ENCODE results near the gene NTM. TPM values are rescaled to one million over a fixed set of nuclear protein-coding genes. Genes with fewer than 3 reads are reported as not detected.

The NTM gene
- total RNA-seq, 2 donors from 2014 or later = not detected

DNA sequence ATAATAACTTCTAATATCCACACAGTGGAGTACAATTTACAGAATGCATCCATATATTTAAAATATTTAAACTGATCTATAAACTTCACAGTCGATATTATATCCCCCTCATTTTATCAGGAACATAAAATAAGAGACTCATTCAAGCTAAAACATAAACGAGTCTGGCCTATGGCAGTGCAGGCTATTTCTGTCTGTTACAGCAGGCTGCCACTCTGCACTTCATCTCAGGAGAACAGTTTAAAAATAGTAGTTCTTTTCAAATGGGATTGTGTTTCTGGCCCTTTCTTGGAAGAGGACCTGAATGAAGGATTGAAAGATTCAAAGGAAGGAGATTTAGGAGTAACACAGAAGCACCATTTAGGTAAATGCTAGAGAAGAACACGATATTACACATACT is 915.7 kb downstream of the NTM start:
- DNase-seq (no peak), ATAC-seq (replicated peaks in 1 of 2) (no peak)
- Mint-ChIP-seq H3K36me3 (ENCODE audit: insufficient read depth in 2 of 2) (no peaks in the 10 kb centered on the region), H3K27ac (no peak overlapping the region), H3K4me3 (no peak overlapping the region), H3K9me3 (peaks cover 0 to 1% of the 10 kb centered on the region in 2 donors), H3K4me1 (ENCODE audit: low read depth) (no peaks in the 10 kb centered on the region), H3K27me3 (ENCODE audit: low read depth) (no peaks in the 10 kb centered on the region)

DNA sequence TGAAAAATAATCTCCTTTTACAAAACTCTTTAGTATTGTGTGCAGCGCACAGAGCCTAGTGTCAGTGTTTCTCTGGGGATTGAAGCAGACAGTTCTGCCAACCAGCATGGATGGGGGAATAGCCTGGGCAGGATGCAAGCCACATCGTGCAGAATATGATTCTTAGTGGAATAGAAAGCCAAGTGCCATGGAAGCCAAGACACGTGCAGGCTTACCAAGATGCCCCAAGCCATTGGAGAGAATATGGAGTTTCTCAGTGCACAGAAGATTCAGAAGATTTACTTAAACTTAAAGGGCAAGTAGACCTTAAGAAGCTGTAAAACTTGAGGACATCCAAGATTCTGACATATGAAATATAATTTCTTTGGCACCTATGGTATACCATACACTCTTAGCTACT is 917.6 kb downstream of the NTM start:
- Mint-ChIP-seq H3K4me3 (no peak overlapping the region), H3K4me1 (ENCODE audit: low read depth) (no peaks in the 10 kb centered on the region), H3K36me3 (ENCODE audit: insufficient read depth in 2 of 2) (no peaks in the 10 kb centered on the region), H3K27me3 (ENCODE audit: low read depth) (no peaks in the 10 kb centered on the region), H3K9me3 (peaks cover 0 to 4% of the 10 kb centered on the region in 2 donors), H3K27ac (no peak overlapping the region)
- ATAC-seq (replicated peaks in 1 of 2) (no peak), DNase-seq (no peak)

GRCh38 chr11:132289590-132290256 is 919.3 kb downstream of the NTM start:
- no peak for ATAC-seq (replicated peaks in 1 of 2)
- Mint-ChIP-seq H3K27me3 (ENCODE audit: low read depth) (no peaks in the 10 kb centered on the region), H3K4me1 (ENCODE audit: low read depth) (no peaks in the 10 kb centered on the region), H3K27ac (no peak overlapping the region), H3K4me3 (no peak overlapping the region), H3K9me3 (peaks cover 0 to 4% of the 10 kb centered on the region in 2 donors), H3K36me3 (ENCODE audit: insufficient read depth in 2 of 2) (no peaks in the 10 kb centered on the region)
- no peak for DNase-seq

DNA sequence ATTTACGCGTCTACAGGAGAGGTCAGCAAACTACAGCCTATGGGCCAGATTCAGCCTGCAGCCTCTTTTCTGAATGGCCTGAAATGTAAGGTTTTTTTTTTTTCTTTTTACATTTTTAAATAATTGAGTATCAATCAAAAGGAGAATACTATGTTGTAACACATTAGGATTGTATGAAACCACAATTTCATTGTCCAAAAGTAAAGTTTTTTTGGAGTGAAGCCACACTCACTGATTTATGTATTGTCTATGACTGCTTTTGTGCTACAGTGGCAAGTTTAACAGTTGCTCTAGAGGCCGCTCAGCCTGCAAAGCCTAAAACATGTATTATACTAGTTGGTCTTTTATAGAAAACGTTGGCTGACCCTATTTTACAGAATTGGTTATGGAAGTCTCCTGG is 923.2 kb downstream of the NTM start:
- ATAC-seq (replicated peaks in 1 of 2) = no peak
- Mint-ChIP-seq H3K4me1 (ENCODE audit: low read depth) (no peaks in the 10 kb centered on the region), H3K36me3 (ENCODE audit: insufficient read depth in 2 of 2) (no peaks in the 10 kb centered on the region), H3K9me3 (peaks cover 0 to 3% of the 10 kb centered on the region in 2 donors), H3K27me3 (ENCODE audit: low read depth) (no peaks in the 10 kb centered on the region), H3K4me3 (no peak overlapping the region), H3K27ac (no peak overlapping the region)
- DNase-seq = no peak

DNA sequence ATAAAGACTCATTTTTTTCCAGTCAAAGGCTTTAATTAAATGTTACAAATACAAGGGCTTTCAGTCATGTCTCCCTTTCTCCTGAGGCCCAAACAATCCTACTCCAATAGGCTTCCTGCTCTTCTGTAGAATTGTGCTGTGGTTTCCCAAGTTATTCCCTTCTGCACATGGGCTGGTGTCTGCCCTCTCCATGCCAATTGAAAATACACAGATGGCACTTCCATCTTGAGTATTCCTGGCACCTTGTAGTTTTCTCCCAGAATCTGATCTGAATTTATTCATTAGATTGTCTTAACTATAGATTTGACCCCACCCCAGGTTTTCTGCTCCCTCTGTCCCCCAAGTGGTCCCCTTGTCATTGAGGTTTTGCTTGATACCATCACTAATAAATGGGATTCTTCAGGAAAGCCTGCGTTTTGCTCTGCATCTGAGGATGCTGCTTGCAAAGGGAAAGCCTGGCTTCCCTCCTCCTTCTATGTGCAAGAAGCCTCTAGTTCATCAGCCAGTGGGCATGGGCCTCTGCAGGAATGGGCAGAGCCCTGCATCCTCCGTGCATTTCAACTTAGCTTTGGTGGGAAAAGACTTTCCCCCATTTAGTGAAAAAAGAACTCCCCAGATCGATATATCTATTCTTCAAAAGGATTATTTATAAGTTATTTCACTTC is 926.7 kb downstream of the NTM start:
- Mint-ChIP-seq H3K27me3 (ENCODE audit: low read depth) (no peaks in the 10 kb centered on the region), H3K27ac (no peak overlapping the region), H3K9me3 (peaks cover 0 to 3% of the 10 kb centered on the region in 2 donors), H3K36me3 (ENCODE audit: insufficient read depth in 2 of 2) (no peaks in the 10 kb centered on the region), H3K4me1 (ENCODE audit: low read depth) (no peaks in the 10 kb centered on the region), H3K4me3 (no peak overlapping the region)
- no peak for DNase-seq
- ATAC-seq (replicated peaks in 1 of 2) = no peak

- no peak for ATAC-seq (replicated peaks in 1 of 2)
- no peak for DNase-seq
- H3K9me3 Mint-ChIP-seq = peaks cover 0 to 2% of the 10 kb centered on the region in 2 donors
- H3K36me3 Mint-ChIP-seq (ENCODE audit: insufficient read depth in 2 of 2) = no peaks in the 10 kb centered on the region
- H3K27me3 Mint-ChIP-seq (ENCODE audit: low read depth) = no peaks in the 10 kb centered on the region
- no peak overlapping the region for H3K4me3 Mint-ChIP-seq
- no peaks in the 10 kb centered on the region for H3K4me1 Mint-ChIP-seq (ENCODE audit: low read depth)
- H3K27ac Mint-ChIP-seq = no peak overlapping the region
Measured at GRCh38 chr11:132298357-132298756, 927.9 kb downstream of the NTM start.

- DNase-seq = no peak
- Mint-ChIP-seq H3K4me3 (no peak overlapping the region), H3K27ac (no peak overlapping the region), H3K36me3 (ENCODE audit: insufficient read depth in 2 of 2) (no peaks in the 10 kb centered on the region), H3K27me3 (ENCODE audit: low read depth) (no peaks in the 10 kb centered on the region), H3K4me1 (ENCODE audit: low read depth) (no peaks in the 10 kb centered on the region), H3K9me3 (peaks cover 0 to 3% of the 10 kb centered on the region in 2 donors)
- ATAC-seq (replicated peaks in 1 of 2) = no peak
Measured at GRCh38 chr11:132300283-132300682, 929.9 kb downstream of the NTM start.

GRCh38 chr11:132301465-132301864 is 931.0 kb downstream of the NTM start:
- DNase-seq (no peak), ATAC-seq (replicated peaks in 1 of 2) (no peak)
- Mint-ChIP-seq H3K27me3 (ENCODE audit: low read depth) (no peaks in the 10 kb centered on the region), H3K9me3 (peaks cover 3 to 4% of the 10 kb centered on the region in 2 donors), H3K4me3 (no peak overlapping the region), H3K4me1 (ENCODE audit: low read depth) (no peaks in the 10 kb centered on the region), H3K36me3 (ENCODE audit: insufficient read depth in 2 of 2) (no peaks in the 10 kb centered on the region), H3K27ac (no peak overlapping the region)

- no peak overlapping the region for H3K27ac Mint-ChIP-seq
- DNase-seq (no peak), ATAC-seq (replicated peaks in 1 of 2) (no peak)
- no peak overlapping the region for H3K4me3 Mint-ChIP-seq
- H3K4me1 Mint-ChIP-seq (ENCODE audit: low read depth) = no peaks in the 10 kb centered on the region
- no peaks in the 10 kb centered on the region for H3K27me3 Mint-ChIP-seq (ENCODE audit: low read depth)
- H3K9me3 Mint-ChIP-seq = peaks cover 3 to 4% of the 10 kb centered on the region in 2 donors
- H3K36me3 Mint-ChIP-seq (ENCODE audit: insufficient read depth in 2 of 2) = no peaks in the 10 kb centered on the region
Measured at GRCh38 chr11:132301900-132302299, 931.5 kb downstream of the NTM start.

DNA sequence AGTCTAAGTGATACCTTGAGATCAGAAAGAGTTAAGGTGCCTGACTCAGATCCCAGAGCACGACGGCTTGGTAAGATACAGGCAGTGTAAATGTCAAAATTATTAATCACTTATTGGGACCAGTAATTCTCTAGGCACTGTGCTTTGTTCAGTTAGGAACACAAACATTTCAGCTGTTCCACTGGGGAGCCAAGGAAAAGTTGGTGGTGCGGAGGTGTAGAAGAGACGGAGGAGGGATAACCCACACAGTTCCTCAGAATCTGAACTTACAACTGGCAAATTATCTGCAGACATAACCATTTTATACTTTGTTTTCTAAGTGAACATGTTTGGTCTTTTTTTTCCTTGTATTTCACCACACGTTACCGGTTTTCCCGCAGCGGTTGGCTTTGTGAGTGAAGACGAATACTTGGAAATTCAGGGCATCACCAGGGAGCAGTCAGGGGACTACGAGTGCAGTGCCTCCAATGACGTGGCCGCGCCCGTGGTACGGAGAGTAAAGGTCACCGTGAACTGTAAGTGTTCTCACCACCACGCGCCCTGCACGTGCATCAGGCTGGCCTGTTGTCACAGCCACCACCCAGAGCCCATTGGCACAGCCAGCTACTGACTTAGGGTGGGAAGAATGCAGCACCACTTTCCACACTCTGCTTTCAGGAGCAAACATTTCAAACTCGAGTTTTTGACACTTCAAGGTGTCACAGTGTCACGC is 937.0 kb downstream of the NTM start:
- no peaks in the 10 kb centered on the region for H3K36me3 Mint-ChIP-seq (ENCODE audit: insufficient read depth in 2 of 2)
- DNase-seq (no peak), ATAC-seq (replicated peaks in 1 of 2) (no peak)
- H3K27ac Mint-ChIP-seq = no peak overlapping the region
- H3K27me3 Mint-ChIP-seq (ENCODE audit: low read depth) = no peaks in the 10 kb centered on the region
- H3K9me3 Mint-ChIP-seq = peaks cover 3 to 4% of the 10 kb centered on the region in 2 donors
- H3K4me1 Mint-ChIP-seq (ENCODE audit: low read depth) = no peaks in the 10 kb centered on the region
- H3K4me3 Mint-ChIP-seq = no peak overlapping the region

DNA sequence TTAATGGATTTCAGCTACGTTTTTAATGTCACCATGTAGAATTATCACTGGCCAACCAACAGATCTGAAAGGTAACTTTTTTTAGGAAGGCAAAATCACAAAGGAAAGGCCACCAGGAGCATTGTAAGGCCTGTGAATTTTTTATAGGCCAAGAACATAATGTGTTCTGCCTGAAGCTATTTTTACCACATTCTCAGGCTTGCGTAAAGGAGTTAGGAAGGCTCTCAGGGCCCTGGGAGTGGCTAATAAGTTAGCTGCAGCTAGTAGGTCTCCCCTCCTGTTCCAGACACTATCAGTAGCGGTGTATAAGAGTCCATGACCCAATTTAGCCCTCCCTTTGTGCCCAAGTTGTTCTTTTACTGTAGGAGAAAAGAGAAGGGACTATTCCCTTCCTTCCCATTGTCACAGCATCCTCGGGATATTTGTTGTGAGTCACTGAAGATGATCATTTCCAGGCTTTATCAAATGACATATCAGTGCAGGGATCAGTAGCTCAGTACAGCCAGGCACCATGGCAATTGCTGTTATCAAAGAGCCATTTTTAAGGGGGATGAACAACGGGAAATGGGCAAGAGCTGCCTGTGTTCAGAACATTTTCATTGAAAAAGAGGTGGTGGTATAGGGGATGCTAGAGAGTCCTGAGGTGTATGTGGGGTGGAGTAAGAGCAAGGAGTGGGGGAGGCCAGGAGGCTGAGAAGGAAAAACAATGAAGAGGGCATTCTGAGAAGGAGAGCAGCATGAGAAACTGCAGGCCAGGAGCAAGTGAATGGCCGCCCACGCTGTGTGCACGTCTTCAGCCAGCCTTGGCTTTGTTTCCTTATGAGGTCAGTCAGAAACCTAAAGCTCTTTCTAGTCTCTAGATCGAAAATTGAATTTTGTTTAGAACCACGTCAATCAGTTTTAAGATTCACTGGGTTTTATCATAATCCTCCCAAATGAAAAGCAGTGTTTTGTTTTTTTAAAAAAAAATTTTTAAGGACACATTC is 940.3 kb downstream of the NTM start:
- ATAC-seq (replicated peaks in 1 of 2) (no peak), DNase-seq (no peak)
- Mint-ChIP-seq H3K4me1 (ENCODE audit: low read depth) (no peaks in the 10 kb centered on the region), H3K27me3 (ENCODE audit: low read depth) (no peaks in the 10 kb centered on the region), H3K27ac (no peak overlapping the region), H3K36me3 (ENCODE audit: insufficient read depth in 2 of 2) (peaks cover 0 to 2% of the 10 kb centered on the region in 2 donors), H3K4me3 (no peak overlapping the region), H3K9me3 (peaks cover 0 to 6% of the 10 kb centered on the region in 2 donors)

DNA sequence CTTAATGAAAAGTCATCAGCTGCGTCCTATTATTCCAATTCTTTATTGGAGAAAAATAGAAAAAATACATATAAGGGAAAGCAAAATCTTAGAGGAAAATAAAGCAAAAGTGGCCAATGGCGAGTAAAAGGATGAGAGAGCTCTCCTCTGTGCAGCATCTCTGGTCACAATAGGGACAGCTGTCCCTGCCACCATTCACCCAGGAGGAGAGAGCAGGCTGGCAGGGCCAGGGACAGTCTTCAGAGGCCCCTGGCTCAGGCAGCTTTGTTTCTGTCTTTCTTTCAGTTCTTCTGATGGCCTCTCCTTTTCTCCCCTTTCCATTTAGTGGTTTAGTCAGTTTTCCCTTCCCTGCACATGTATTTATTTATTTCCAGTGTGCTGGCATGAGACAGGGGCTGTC is 941.3 kb downstream of the NTM start:
- no peaks in the 10 kb centered on the region for H3K27me3 Mint-ChIP-seq (ENCODE audit: low read depth)
- H3K36me3 Mint-ChIP-seq (ENCODE audit: insufficient read depth in 2 of 2) = peaks cover 0 to 2% of the 10 kb centered on the region in 2 donors
- no peak overlapping the region for H3K4me3 Mint-ChIP-seq
- H3K9me3 Mint-ChIP-seq = peaks cover 0 to 5% of the 10 kb centered on the region in 2 donors
- DNase-seq (no peak), ATAC-seq (replicated peaks in 1 of 2) (no peak)
- no peaks in the 10 kb centered on the region for H3K4me1 Mint-ChIP-seq (ENCODE audit: low read depth)
- H3K27ac Mint-ChIP-seq = no peak overlapping the region

All from activated T-cell treated with anti-CD3 and anti-CD28 coated beads, Interleukin-2, amount 50 U/mL, for 72 hours (primary cell).